HPDE6-E6E7 (cell line): ENCODE data around the gene TRIM47.

Experiments used
- DNase-seq: peaks from one replicate; pipeline ENCODE4 v3.0.0; 2011; ENCODE audit warnings: missing footprints; ENCODE audit errors: extremely low spot score

Gene TRIM47

DNA sequence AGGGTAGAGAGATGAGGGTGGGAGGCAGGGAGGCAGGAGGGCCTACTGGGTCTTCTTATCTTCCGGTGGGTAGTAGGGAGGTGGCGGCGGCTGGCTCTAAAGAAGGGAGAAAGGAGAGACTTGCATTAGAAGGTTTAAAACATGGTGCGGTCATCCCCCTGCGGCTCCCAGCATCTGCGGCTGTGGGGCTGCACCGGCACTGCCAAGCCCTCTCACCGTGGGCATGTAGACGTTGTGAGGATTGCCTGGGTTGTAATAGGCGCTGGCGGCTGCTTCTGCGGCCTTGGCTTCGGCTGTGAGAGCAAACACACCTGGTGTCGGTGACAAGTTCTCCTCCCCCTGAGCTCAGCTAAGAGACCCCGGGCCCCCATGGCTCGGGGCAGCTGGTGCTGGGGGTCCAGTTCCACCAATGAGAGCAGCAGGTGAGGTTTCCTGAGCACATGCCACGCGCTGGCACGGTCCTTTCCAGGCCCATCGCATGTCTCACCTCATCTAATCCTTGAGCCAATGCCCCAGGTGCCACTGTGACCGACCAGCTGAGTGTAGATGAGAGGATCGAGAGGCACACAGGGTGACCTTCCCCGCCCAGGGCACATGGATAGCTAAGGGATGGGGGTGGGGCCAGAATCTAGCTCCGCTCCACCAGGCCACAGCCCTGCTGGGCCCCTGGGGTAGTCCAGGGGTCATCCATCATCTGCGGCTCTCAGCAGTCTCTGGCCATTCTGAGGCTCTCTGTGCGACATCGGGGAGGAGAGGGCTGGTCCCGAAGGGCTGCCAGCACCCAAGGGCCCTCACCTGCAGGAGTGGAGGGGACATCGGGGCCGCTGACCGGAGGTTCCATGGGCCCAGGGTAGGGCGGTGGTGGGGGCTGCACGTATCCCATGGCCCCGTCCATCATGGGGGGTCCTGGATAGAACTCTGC is 31.4 kb downstream of the TRIM47 start:
- no peak for DNase-seq

GRCh38 chr17:75845933-75846691 is 32.3 kb downstream of the TRIM47 start:
- no peak for DNase-seq

- DNase-seq = peak; percentile 89
These were observed 33.2 kb downstream of the TRIM47 start for GRCh38 chr17:75845058-75845711.

DNA sequence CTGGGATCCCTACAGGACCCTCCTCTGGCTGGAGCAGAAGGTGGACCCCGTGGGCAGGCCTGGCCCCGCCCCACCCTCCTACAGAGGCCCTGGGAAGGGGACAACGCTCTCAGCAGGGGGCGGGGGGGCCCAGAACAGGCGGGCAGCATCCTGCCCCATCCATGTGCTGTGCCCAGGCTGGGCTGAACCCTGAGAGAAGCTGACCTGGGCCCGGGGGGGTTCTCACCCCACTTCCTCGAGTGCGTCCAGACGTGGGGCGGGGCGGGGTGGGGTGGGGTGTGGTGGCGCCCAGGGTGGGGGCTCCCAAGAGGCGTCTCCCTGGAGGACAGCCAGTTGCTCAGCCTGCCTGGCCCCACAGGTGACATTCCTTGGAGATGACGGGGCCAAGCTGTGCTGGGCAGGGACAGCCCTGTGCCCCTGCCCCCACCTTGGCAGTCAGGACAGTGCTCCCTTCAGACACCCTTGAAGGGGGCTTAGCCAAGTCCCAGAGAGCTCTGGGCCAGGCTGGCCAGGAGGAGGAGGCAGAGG is 33.8 kb downstream of the TRIM47 start:
- peak; percentile 71 for DNase-seq

DNA sequence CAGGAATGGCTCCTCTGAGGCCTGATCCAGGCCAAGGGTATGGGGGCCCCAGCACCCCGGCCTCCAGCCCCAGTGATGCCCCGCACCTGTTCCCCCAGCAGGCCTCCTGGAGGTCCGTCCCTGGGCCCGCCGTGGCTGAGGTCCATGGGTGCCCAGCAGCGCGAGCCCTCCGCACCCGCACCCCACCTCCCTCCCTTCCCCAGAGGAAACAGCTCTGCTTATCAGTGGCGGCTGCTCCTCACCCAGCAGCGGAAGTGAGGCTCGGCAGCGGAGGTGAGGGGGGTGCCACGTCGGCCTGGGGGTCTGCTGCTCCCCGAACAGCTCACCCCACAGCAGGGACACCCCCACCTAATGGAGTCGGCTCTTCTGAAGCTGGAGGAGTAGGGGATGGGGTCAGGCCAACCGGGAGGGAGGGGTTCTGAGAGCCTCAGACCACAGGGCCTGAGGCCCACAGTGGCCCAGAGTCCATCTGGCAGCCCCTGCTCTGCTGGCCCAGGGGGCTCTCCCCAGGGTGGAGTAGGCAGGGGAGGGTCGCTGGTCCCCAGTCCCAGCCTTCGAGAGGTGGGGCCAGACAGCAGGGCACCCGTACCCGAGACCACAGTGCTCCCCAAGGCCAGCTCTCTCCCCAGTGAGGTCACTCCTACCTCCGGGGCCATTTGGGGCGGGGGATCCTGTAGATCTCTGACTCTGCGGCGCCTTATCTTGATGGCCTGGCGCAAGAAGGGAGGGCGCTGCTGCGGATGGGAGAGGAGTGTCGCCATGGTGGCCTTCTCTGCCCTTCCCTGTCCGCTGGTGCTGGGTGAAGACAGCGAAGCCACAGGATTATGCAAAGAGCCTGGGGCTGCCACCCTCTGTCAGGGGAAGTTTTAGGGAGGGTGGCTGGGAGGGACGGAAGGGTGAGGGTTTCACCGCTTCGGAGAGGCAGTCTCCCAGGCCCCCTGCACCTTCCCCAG is 34.5 kb downstream of the TRIM47 start, which contains the start of gene UNC13D:
Gene UNC13D (minus strand): TSS at position 828 of the 953 bp plus-strand sequence. CDS start 67 bp downstream, at position 761.
- DNase-seq = peak; percentile 40

DNA sequence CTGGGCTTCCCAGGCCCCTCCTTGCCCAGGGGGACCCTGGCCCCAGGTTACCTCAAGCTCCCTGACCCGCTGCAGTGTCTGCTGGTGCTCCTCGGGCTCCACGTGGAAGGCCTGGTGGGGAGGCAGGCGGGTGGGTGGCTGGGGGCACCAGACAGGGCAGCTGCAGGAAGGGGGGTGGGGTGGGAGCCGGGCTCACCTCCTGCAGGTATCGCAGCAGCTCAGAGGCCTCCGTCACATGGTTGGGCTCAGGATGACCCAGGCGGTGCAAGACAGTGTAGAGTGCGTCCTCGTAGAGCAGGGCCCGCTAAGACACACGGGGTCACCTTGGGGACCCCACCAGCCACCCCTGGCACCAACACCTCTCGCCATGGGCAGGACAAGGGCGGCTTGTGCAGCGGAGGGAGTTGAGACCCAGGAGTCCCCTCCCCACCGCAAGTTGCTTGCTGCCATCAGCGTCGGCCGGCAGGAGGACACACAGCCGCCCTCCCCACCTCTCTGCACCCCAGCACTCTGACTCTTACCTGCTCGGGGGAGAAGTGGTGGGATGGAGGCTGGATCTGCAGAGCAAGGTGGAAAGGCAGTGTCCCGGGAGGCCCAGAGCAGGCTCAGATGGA is 35.3 kb downstream of the TRIM47 start:
- DNase-seq = no peak

GRCh38 chr17:75842411-75842810 is 36.0 kb downstream of the TRIM47 start:
- DNase-seq = no peak

DNA sequence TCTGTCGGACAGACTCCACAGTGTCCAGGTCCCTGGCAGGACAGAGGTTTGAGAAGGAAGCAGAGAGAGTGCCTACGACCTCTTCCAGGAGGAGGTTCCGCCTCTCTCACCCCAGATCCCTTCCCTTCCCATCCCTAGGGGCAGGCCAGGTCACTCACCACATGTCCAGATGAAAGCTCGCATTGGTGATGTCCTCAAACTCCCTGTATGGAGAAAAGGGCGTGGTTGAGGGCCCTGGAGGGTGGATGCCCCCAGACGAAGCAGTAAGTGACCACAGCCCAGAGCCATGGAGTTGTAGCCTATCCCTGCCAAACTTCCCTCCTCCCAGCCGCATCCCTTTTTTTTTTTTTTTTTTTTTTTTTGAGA is 37.6 kb downstream of the TRIM47 start:
- DNase-seq = no peak

DNA sequence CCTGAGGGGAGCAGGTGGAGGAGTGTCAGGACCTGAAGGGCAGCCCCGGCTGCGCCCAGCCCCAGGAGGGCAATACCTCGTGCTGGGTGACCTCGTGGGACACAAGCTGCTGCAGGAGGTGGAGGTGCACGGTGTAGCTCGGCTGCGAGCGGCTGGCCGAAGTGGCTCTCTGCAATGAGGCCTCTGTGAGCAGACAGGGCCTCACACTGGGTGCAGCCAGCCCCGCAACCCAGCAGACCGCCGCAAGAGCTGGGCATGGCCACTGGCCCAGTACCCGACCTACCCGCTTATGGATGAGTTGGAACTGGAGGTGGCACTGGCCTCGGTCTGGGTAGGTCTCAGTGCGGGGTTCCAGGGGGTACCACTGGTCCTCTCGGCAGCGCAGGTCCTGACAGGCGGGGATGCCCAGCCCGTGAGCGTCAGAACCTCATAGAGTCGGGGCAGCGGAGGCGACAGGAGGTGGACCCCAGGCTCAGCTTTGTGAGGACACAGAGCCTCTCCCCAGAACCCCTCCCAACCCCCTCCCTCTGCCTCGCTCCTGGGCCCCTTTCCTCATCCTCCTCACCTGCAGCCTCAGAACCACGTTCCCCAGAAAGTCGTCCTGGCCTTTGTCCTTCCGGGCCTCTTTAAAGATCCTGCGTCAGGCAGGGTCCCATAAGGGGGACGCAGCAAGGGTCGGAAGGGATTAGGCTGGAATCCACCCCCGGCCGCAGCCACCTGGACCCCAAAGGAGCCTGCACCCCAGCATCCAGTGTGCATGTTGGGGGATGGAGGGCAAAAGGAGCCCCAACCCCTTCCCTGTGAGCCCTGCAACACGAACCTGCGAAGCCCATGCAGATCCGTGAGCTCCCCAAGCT is 38.2 kb downstream of the TRIM47 start:
- DNase-seq = no peak

DNA sequence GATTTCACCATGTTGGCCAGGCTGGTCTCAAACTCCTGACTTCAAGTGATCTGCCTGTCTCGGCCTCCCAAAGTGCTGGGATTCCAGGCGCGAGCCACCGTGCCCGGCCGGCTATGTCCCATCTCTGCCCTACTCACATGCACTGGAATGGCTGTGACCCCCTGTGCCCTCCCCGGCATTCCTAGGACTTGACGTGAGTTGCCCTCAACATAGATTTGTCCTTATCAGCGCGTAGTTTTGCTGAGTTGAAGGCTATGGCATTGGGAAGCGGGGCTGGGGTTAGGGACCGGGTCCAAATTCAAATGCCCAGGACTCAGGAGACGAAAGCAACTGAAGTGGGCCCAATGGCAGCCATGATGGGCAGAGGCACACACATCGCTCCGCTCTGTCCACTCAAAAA is 40.0 kb downstream of the TRIM47 start:
- DNase-seq = no peak

DNA sequence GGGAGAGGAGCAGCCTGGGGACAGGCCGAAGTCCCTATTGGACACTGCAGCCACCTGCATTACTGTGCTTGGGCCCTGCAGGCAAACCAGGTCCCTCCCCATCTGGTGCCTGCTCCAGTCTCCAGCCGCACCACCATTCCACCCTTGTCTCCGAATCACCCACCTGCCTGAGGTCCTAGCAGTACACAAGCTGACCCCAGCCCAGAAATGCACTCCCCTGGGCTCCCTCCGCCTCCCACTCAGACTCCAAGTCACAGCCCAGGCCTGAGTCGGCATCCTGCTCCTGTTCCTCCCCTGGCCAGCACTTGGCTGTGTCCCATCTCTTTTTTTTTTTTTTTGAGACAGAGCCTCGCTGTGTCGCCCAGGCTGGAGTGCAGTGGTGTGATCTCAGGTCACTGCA is 40.5 kb downstream of the TRIM47 start:
- DNase-seq = no peak

- no peak for DNase-seq
These were observed 41.8 kb downstream of the TRIM47 start for GRCh38 chr17:75836605-75837004.

GRCh38 chr17:75835654-75835987 is 42.8 kb downstream of the TRIM47 start:
- DNase-seq = no peak

- no peak for DNase-seq
These were observed 43.3 kb downstream of the TRIM47 start for GRCh38 chr17:75834928-75835653.

GRCh38 chr17:75834279-75834920 is 44.0 kb downstream of the TRIM47 start:
- no peak for DNase-seq

- no peak for DNase-seq
These were observed 45.6 kb downstream of the TRIM47 start for GRCh38 chr17:75832652-75833400.

GRCh38 chr17:75832164-75832651 is 46.2 kb downstream of the TRIM47 start:
- no peak for DNase-seq
